Nephron progenitor cell (in vitro differentiated cells): ENCODE results near the gene ZFP3.
A peak's percentile ranks its signal among the peaks of the same experiment; 100 is the strongest.
"Not testable (repeated sequence)": the region's sequence is repeated elsewhere in the genome, so short reads cannot be mapped to it uniquely, and the experiment has no call there.

Source experiments
- DNase-seq: peaks from one replicate; pipeline ENCODE4 v3.0.0; 2021
- H3K27ac Mint-ChIP-seq: 2 replicates; pipeline ENCODE4 v1.8.0; 2021; ENCODE audit warnings: mild to moderate bottlenecking, moderate library complexity, mixed read lengths
- H3K27me3 Mint-ChIP-seq: 2 replicates; pipeline ENCODE4 v1.8.0; 2021; ENCODE audit warnings: mild to moderate bottlenecking, low read depth, mixed read lengths; ENCODE audit not compliant: poor library complexity
- H3K36me3 Mint-ChIP-seq: 2 replicates; pipeline ENCODE4 v1.8.0; 2021; ENCODE audit warnings: low read depth, mixed read lengths
- H3K4me1 Mint-ChIP-seq: 2 replicates; pipeline ENCODE4 v1.8.0; 2021; ENCODE audit warnings: mixed read lengths
- H3K4me3 Mint-ChIP-seq: 2 replicates; pipeline ENCODE4 v1.8.0; 2021; ENCODE audit warnings: mild to moderate bottlenecking, moderate library complexity, mixed read lengths
- H3K9me3 Mint-ChIP-seq: 2 replicates; pipeline ENCODE4 v1.8.0; 2021; ENCODE audit warnings: mild to moderate bottlenecking, moderate library complexity, mixed read lengths
- CTCF ChIP-seq: fragments of 200-600 bp; sonication (generic); IDR thresholded peaks from 2 replicates; pipeline ENCODE4 v1.5.0; 2021; ENCODE audit warnings: antibody characterized with exemption

ZFP3 gene

GRCh38 chr17:5122586-5123342 lies 44.5 kb downstream of the ZFP3 start:
- Mint-ChIP-seq H3K4me3 (peak overlapping the region; percentile 79), H3K4me1 (peaks cover 15% of the 10 kb centered on the region), H3K36me3 (no peaks in the 10 kb centered on the region), H3K27ac (no peak overlapping the region), H3K9me3 (peaks cover 12% of the 10 kb centered on the region), H3K27me3 (peaks cover 73% of the 10 kb centered on the region)
- peak; percentile 49 for DNase-seq
- TF ChIP-seq CTCF, result no peak

- Mint-ChIP-seq H3K4me3 (peak overlapping the region; percentile 41), H3K27me3 (peaks cover 73% of the 10 kb centered on the region), H3K9me3 (peaks cover 6% of the 10 kb centered on the region), H3K27ac (no peak overlapping the region), H3K4me1 (peaks cover 15% of the 10 kb centered on the region), H3K36me3 (no peaks in the 10 kb centered on the region)
- DNase-seq, result no peak
- TF ChIP-seq CTCF, result no peak
Observed at GRCh38 chr17:5123343-5124124, 45.3 kb downstream of the ZFP3 start.

- not testable (repeated sequence) for DNase-seq
- H3K4me3 Mint-ChIP-seq, result peak overlapping the region; percentile 41
Observed at GRCh38 chr17:5124125-5124760, 46.0 kb downstream of the ZFP3 start.

GRCh38 chr17:5124896-5125295 lies 46.6 kb downstream of the ZFP3 start:
- Mint-ChIP-seq H3K4me1 (peaks cover 15% of the 10 kb centered on the region), H3K27me3 (peaks cover 66% of the 10 kb centered on the region)
- H3K27ac Mint-ChIP-seq, H3K9me3 Mint-ChIP-seq, H3K4me3 Mint-ChIP-seq, DNase-seq, H3K36me3 Mint-ChIP-seq: not testable (repeated sequence)

More at GRCh38 chr17:5124125-5124760, 46.0 kb downstream of the ZFP3 start:
- Mint-ChIP-seq H3K27me3 (peaks cover 67% of the 10 kb centered on the region), H3K4me1 (peaks cover 15% of the 10 kb centered on the region)
- not testable (repeated sequence) for H3K27ac Mint-ChIP-seq, H3K36me3 Mint-ChIP-seq, H3K9me3 Mint-ChIP-seq

GRCh38 chr17:5126719-5127488 lies 48.6 kb downstream of the ZFP3 start:
- DNase-seq, result no peak
- H3K27me3 Mint-ChIP-seq, result peaks cover 47% of the 10 kb centered on the region
- peaks cover 12% of the 10 kb centered on the region for H3K4me1 Mint-ChIP-seq
- no peak for TF ChIP-seq CTCF
- H3K36me3 Mint-ChIP-seq, result no peaks in the 10 kb centered on the region
- H3K4me3 Mint-ChIP-seq, result no peak overlapping the region
- H3K9me3 Mint-ChIP-seq, result no peaks in the 10 kb centered on the region
- peak overlapping the region; percentile 3 for H3K27ac Mint-ChIP-seq

GRCh38 chr17:5127910-5128309 lies 49.6 kb downstream of the ZFP3 start:
- H3K9me3 Mint-ChIP-seq, result no peaks in the 10 kb centered on the region
- peaks cover 8% of the 10 kb centered on the region for H3K4me1 Mint-ChIP-seq
- no peak for TF ChIP-seq CTCF
- H3K27me3 Mint-ChIP-seq, result peaks cover 38% of the 10 kb centered on the region
- no peak overlapping the region for H3K4me3 Mint-ChIP-seq
- no peaks in the 10 kb centered on the region for H3K36me3 Mint-ChIP-seq
- H3K27ac Mint-ChIP-seq, result no peak overlapping the region
- DNase-seq, result no peak

- not testable (repeated sequence) for H3K36me3 Mint-ChIP-seq, H3K4me1 Mint-ChIP-seq, H3K27ac Mint-ChIP-seq, H3K9me3 Mint-ChIP-seq, DNase-seq, H3K4me3 Mint-ChIP-seq
- H3K27me3 Mint-ChIP-seq, result peaks cover 38% of the 10 kb centered on the region
Observed at GRCh38 chr17:5128387-5128786, 50.1 kb downstream of the ZFP3 start.
